Measurements from ENCODE around the gene H2BK1. TPM values are rescaled to one million over a fixed set of nuclear protein-coding genes. Genes with fewer than 3 reads are reported as not detected.

Gene H2BK1
- total RNA-seq, 1 experiment from 2014 or later, result 0.87 TPM

DNA sequence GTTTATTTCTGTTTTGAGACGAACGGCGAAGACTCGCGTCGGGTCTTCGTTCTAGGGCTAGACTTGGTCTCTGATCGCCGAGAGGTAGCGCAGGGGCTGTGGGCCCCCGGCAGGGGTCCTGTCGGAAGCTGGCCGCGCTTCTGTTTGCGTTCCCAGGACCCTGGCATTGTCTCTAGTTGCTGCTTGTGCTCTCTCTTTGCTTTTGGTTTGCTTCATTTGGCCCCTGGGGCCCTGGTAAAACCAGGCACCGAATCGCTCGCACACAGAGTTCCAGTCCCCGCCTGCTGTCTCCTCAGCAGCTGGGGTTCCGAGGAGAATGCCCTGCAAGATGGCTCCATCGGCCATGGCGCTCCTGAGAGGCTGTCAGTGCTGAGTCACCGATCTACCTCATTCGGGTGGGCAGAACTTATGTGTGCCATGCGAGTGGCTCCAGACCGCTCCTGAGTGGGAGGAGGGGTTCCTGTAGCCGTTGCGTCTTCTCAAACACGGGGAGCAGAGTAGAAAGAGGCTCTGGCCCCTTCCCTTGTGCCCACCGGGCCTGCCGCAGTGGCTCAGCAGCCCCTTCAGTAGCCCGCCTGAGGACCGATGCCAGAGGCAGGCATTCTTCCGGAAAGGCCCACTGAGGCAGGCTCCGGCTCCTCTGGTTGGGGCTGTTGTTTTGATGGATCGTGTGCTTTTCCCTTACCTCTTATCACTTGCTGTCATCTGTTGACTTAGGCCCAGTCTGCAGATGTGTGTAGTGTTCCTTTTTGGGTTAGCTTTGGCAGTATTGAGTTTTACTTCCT, 22.8 kb upstream of the H2BK1 start:
- Mint-ChIP-seq H3K4me1 (peaks cover 21% of the 10 kb centered on the region), H3K4me3 (peak overlapping the region; percentile 99), H3K27ac (peak overlapping the region; percentile 90), H3K27me3 (ENCODE audit: low read depth) (no peaks in the 10 kb centered on the region), H3K9me3 (no peaks in the 10 kb centered on the region), H3K36me3 (peaks cover 6% of the 10 kb centered on the region; the same call in 1 of the 2 replicates)
- TF ChIP-seq, protein P1, sequence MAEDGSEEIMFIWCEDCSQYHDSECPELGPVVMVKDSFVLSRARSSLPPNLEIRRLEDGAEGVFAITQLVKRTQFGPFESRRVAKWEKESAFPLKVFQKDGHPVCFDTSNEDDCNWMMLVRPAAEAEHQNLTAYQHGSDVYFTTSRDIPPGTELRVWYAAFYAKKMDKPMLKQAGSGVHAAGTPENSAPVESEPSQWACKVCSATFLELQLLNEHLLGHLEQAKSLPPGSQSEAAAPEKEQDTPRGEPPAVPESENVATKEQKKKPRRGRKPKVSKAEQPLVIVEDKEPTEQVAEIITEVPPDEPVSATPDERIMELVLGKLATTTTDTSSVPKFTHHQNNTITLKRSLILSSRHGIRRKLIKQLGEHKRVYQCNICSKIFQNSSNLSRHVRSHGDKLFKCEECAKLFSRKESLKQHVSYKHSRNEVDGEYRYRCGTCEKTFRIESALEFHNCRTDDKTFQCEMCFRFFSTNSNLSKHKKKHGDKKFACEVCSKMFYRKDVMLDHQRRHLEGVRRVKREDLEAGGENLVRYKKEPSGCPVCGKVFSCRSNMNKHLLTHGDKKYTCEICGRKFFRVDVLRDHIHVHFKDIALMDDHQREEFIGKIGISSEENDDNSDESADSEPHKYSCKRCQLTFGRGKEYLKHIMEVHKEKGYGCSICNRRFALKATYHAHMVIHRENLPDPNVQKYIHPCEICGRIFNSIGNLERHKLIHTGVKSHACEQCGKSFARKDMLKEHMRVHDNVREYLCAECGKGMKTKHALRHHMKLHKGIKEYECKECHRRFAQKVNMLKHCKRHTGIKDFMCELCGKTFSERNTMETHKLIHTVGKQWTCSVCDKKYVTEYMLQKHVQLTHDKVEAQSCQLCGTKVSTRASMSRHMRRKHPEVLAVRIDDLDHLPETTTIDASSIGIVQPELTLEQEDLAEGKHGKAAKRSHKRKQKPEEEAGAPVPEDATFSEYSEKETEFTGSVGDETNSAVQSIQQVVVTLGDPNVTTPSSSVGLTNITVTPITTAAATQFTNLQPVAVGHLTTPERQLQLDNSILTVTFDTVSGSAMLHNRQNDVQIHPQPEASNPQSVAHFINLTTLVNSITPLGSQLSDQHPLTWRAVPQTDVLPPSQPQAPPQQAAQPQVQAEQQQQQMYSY (CRISPR knock-in tag; IDR thresholded peaks at IDR 0.05), result 0 out of 2 replicates have a peak, but pooled peaks have one; percentile 40
- 0 out of 2 replicates have a peak, but pooled peaks have one; percentile 64 for TF ChIP-seq NFE2L1 (CRISPR knock-in tag; IDR thresholded peaks at IDR 0.05)
- TF ChIP-seq, protein P2, sequence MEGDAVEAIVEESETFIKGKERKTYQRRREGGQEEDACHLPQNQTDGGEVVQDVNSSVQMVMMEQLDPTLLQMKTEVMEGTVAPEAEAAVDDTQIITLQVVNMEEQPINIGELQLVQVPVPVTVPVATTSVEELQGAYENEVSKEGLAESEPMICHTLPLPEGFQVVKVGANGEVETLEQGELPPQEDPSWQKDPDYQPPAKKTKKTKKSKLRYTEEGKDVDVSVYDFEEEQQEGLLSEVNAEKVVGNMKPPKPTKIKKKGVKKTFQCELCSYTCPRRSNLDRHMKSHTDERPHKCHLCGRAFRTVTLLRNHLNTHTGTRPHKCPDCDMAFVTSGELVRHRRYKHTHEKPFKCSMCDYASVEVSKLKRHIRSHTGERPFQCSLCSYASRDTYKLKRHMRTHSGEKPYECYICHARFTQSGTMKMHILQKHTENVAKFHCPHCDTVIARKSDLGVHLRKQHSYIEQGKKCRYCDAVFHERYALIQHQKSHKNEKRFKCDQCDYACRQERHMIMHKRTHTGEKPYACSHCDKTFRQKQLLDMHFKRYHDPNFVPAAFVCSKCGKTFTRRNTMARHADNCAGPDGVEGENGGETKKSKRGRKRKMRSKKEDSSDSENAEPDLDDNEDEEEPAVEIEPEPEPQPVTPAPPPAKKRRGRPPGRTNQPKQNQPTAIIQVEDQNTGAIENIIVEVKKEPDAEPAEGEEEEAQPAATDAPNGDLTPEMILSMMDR (IDR thresholded peaks at IDR 0.05), result no peak
- ATAC-seq, result peak; percentile 16
- no peak for DNase-seq (ENCODE audit: low spot score)
- ChIA-PET POLR2A (interaction anchor here (0.7 to 1.0 kb wide), 2 partner anchors 11 to 18 kb away, joined by 3 read pairs; no protein-coding TSS in a partner anchor), CTCF (interaction anchor here (0.5 to 5.8 kb wide), 4 partner anchors 11 to 109 kb away, joined by 3 to 77 read pairs (median 3); no protein-coding TSS in a partner anchor)

DNA sequence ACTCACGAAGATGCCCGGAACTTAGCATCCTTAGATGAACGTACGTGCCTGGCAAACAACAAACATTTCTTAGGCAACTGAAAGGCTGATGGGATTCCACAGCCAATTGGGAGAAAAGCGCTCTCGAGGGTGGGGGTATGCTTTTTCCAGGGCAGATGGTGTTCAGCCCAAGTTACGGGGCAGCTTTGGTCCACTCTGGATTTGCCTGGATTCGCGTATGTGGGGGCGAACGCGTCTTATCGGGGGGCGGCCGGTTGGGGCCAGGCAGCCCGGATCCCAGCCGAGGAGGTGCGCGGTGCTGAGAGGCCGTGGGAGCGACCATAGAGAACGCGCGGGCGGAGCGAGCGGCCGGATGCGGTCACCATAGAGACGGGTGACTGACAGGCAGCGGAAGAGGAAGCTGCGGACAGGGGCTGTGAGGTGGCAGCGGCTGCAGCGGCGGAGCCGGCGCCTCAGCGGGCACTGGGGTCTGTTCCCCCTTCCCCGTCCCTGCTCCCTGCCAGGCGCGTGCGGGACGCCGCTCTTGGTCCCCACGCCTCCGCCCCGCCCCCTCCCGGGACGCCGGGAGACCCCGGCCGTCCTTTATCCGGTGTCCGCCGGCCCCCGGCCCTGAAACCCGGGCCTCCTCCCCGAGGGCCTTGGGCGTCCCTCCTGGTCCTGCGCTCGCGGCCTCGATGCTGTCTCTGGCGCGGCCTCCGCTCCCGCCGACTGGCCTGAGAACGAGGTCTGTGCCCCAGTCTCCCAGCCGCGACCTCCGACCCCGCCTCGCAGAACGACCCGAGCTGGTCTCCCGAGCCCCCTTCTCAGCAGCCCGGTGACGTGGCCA, 22.0 kb upstream of the H2BK1 start, which contains the start of gene CHPF2:
Gene CHPF2, plus strand, starts transcription at position 393 of the 826 bp plus-strand sequence. CDS start 1,529 bp downstream, outside the sequence.
- Mint-ChIP-seq H3K36me3 (peaks cover 6% of the 10 kb centered on the region; the same call in 1 of the 2 replicates), H3K9me3 (no peaks in the 10 kb centered on the region), H3K4me3 (peak within 1 kb of the TSS; percentile 99), H3K27me3 (ENCODE audit: low read depth) (no peaks in the 10 kb centered on the region), H3K4me1 (peaks cover 24% of the 10 kb centered on the region), H3K27ac (peak within 1 kb of the TSS; percentile 91)
- ChIA-PET CTCF (interaction anchor here (0.6 to 5.8 kb wide), 3 partner anchors 12 to 108 kb away, joined by 3 to 77 read pairs (median 3); no protein-coding TSS in a partner anchor), POLR2A (interaction anchor here (0.7 to 1.0 kb wide), 2 partner anchors 12 to 19 kb away, joined by 3 read pairs; no protein-coding TSS in a partner anchor)
- TF ChIP-seq NFATC4 (CRISPR knock-in tag; IDR thresholded peaks at IDR 0.05) (no peak), ETV6 (CRISPR knock-in tag; IDR thresholded peaks at IDR 0.05) (peak; percentile 52; the same call in 1 of the 2 replicates), TEAD1 (CRISPR knock-in tag; IDR thresholded peaks at IDR 0.05) (0 out of 2 replicates have a peak, but pooled peaks have one; percentile 33), NFE2L1 (CRISPR knock-in tag; IDR thresholded peaks at IDR 0.05) (peak; percentile 26; the same call in 1 of the 2 replicates), GABPB1 (CRISPR knock-in tag; IDR thresholded peaks at IDR 0.05) (0 out of 2 replicates have a peak, but pooled peaks have one; percentile 34), SP1 (CRISPR knock-in tag; conservative IDR thresholded peaks at IDR 0.05) (peak; percentile 53; the same call in 1 of the 2 replicates), FOXK1 (CRISPR knock-in tag; IDR thresholded peaks at IDR 0.05) (peak; percentile 79), FOXP1 (CRISPR knock-in tag; IDR thresholded peaks at IDR 0.05; ENCODE audit: borderline replicate concordance) (peak; percentile 41; the same call in 1 of the 2 replicates)
- TF ChIP-seq, protein P3, sequence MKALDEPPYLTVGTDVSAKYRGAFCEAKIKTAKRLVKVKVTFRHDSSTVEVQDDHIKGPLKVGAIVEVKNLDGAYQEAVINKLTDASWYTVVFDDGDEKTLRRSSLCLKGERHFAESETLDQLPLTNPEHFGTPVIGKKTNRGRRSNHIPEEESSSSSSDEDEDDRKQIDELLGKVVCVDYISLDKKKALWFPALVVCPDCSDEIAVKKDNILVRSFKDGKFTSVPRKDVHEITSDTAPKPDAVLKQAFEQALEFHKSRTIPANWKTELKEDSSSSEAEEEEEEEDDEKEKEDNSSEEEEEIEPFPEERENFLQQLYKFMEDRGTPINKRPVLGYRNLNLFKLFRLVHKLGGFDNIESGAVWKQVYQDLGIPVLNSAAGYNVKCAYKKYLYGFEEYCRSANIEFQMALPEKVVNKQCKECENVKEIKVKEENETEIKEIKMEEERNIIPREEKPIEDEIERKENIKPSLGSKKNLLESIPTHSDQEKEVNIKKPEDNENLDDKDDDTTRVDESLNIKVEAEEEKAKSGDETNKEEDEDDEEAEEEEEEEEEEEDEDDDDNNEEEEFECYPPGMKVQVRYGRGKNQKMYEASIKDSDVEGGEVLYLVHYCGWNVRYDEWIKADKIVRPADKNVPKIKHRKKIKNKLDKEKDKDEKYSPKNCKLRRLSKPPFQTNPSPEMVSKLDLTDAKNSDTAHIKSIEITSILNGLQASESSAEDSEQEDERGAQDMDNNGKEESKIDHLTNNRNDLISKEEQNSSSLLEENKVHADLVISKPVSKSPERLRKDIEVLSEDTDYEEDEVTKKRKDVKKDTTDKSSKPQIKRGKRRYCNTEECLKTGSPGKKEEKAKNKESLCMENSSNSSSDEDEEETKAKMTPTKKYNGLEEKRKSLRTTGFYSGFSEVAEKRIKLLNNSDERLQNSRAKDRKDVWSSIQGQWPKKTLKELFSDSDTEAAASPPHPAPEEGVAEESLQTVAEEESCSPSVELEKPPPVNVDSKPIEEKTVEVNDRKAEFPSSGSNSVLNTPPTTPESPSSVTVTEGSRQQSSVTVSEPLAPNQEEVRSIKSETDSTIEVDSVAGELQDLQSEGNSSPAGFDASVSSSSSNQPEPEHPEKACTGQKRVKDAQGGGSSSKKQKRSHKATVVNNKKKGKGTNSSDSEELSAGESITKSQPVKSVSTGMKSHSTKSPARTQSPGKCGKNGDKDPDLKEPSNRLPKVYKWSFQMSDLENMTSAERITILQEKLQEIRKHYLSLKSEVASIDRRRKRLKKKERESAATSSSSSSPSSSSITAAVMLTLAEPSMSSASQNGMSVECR (CRISPR knock-in tag; IDR thresholded peaks at IDR 0.05; ENCODE audit: borderline replicate concordance), result peak; percentile 41; the same call in 1 of the 2 replicates
- TF ChIP-seq, protein P4, sequence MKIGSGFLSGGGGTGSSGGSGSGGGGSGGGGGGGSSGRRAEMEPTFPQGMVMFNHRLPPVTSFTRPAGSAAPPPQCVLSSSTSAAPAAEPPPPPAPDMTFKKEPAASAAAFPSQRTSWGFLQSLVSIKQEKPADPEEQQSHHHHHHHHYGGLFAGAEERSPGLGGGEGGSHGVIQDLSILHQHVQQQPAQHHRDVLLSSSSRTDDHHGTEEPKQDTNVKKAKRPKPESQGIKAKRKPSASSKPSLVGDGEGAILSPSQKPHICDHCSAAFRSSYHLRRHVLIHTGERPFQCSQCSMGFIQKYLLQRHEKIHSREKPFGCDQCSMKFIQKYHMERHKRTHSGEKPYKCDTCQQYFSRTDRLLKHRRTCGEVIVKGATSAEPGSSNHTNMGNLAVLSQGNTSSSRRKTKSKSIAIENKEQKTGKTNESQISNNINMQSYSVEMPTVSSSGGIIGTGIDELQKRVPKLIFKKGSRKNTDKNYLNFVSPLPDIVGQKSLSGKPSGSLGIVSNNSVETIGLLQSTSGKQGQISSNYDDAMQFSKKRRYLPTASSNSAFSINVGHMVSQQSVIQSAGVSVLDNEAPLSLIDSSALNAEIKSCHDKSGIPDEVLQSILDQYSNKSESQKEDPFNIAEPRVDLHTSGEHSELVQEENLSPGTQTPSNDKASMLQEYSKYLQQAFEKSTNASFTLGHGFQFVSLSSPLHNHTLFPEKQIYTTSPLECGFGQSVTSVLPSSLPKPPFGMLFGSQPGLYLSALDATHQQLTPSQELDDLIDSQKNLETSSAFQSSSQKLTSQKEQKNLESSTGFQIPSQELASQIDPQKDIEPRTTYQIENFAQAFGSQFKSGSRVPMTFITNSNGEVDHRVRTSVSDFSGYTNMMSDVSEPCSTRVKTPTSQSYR (CRISPR knock-in tag; IDR thresholded peaks at IDR 0.05), result 0 out of 2 replicates have a peak, but pooled peaks have one; percentile 21
- TF ChIP-seq, protein P5, sequence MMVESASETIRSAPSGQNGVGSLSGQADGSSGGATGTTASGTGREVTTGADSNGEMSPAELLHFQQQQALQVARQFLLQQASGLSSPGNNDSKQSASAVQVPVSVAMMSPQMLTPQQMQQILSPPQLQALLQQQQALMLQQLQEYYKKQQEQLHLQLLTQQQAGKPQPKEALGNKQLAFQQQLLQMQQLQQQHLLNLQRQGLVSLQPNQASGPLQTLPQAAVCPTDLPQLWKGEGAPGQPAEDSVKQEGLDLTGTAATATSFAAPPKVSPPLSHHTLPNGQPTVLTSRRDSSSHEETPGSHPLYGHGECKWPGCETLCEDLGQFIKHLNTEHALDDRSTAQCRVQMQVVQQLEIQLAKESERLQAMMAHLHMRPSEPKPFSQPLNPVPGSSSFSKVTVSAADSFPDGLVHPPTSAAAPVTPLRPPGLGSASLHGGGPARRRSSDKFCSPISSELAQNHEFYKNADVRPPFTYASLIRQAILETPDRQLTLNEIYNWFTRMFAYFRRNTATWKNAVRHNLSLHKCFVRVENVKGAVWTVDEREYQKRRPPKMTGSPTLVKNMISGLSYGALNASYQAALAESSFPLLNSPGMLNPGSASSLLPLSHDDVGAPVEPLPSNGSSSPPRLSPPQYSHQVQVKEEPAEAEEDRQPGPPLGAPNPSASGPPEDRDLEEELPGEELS (CRISPR knock-in tag; IDR thresholded peaks at IDR 0.05), result no peak
- ATAC-seq (peak; percentile 85), DNase-seq (ENCODE audit: low spot score) (peak; percentile 86)

All from WTC11 (cell line).